GM12874 (cell line): ENCODE results near the gene DDX11.

Experiments
- TF ChIP-seq, protein P1 (sequence below): IDR thresholded peaks from 2 replicates; pipeline ENCODE4 v1.5.1; 2011; ENCODE audit warnings: low read depth, mild to moderate bottlenecking, control low read depth, low read length, moderate library complexity; ENCODE audit not compliant: insufficient read depth

Gene DDX11

DNA sequence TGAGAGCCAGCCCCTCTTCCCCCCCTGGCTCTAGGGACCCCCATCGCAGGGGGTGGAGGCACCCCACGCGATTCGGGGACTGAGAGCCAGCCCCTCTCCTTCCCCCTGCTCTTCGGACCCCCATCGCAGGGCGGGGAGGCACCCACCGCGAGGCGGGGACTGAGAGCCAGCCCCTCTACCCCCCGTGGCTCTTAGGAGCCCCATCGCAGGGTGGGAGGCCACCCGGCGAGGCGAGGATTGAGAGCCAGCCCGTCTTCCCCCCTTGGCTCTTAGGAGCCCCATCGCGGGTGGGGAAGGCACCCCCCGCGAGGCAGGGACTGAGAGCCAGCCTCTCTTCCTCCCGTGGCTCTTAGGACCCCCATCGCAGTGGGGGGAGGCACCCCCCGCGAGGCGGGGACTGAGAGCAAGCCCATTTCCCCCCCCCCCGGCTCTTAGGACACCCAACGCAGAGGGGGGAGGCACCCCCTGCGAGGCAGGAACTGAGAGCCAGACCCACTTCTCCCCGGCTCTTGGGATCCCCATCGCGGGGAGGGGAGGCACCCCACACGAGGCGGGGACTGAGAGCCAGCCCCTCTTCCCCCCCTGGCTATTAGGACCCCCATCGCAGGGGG is 45.6 kb downstream of the DDX11 start:
- TF ChIP-seq, protein P1, sequence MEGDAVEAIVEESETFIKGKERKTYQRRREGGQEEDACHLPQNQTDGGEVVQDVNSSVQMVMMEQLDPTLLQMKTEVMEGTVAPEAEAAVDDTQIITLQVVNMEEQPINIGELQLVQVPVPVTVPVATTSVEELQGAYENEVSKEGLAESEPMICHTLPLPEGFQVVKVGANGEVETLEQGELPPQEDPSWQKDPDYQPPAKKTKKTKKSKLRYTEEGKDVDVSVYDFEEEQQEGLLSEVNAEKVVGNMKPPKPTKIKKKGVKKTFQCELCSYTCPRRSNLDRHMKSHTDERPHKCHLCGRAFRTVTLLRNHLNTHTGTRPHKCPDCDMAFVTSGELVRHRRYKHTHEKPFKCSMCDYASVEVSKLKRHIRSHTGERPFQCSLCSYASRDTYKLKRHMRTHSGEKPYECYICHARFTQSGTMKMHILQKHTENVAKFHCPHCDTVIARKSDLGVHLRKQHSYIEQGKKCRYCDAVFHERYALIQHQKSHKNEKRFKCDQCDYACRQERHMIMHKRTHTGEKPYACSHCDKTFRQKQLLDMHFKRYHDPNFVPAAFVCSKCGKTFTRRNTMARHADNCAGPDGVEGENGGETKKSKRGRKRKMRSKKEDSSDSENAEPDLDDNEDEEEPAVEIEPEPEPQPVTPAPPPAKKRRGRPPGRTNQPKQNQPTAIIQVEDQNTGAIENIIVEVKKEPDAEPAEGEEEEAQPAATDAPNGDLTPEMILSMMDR: no peak

DNA sequence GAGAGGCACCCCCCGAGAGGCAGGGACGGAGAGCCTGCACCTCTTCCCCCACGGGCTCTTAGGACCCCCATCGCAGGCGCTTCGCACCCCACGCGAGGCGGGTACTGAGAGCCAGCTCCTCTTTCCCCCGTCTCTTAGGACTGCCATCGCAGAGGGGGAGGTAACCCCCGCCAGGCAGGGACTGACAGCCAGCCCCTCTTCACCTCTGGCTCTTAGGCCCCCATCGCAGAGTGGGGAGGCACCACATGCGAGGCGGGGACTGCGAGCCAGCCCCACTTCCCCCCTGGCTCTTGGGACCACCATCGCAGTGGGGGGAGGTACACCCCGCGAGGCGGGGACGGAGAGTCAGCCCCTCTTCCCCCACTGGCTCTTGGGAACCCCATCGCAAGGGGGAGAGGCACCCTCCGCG is 46.1 kb downstream of the DDX11 start:
- TF ChIP-seq, protein P1: no peak

DNA sequence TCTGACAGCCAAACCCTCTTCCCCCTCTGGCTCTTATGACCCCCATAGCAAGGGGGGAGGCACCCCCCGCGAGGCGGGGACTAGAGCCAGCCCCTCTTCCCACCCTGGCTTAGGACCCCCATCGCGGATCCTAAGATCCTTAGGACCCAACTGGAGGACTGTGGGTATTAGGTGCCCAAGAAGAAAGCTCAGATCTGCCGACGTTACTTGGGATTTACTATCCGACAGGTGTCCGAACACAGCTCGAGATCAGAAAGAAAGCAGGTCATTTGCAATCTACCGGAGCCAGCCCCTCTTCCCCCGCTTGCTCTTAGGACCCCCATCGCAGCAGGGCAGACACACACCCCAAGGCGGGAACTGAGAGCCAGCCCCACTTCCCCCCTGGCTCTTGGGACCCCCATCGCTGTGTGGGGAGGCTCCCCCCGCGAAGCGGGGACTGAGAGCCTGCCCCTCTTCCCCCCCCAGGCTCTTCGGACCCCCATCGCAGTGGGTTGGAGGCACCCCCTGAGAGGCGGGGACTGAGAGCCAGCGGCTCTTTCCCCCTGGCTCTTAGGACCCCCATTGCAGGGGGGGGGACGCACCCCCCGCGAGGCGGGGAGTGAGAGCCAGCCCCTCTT is 46.8 kb downstream of the DDX11 start:
- TF ChIP-seq, protein P1: no peak

DNA sequence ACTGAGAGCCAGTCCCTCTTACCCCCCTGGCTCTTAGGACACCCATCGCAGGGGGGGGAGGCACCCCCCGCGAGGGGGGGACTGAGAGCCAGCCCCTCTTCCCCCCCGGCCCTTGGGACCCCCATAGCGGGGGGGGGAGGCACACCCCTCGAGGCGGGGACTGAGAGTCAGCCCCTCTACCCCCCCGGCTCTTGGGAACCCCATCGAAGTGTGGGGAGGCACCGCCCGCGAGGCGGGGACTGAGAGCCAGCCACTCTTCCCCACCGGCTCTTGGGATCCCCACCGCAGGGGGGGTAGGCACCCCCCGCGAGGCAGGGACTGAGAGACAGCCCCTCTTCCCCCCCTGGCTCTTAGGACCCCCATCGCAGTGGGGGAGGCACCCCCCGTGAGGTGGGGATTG is 48.8 kb downstream of the DDX11 start:
- TF ChIP-seq, protein P1: no peak
